A549 (cell line): ENCODE measurements around the gene ADAMTSL3.

Experiments used
- CHD2 ChIP-seq: fragments of 150-350 bp; IDR thresholded peaks from 2 replicates; pipeline ENCODE4 v1.6.1; 2014; ENCODE audit warnings: low read length; ENCODE audit not compliant: partially characterized antibody
- FOSL2 ChIP-seq, 2 experiments: fragments of 450-650 bp in 1 of 2; fragments of >200 bp in 1 of 2; sonication (Bioruptor Twin) in 1 of 2; formaldehyde crosslinking; IDR thresholded peaks; 2 replicates each; pipeline versions ENCODE4 v1.5.0 to v1.6.1; 2016 to 2020; ENCODE audit warnings: mild to moderate bottlenecking in 1 of 2, moderate library complexity in 1 of 2
- HOXB13 ChIP-seq: fragments of 250-450 bp; sonication (Bioruptor Pico); IDR thresholded peaks from 2 replicates; pipeline ENCODE4 v1.5.0; 2020; ENCODE audit warnings: low read depth, mild to moderate bottlenecking, moderate library complexity
- POLR2A ChIP-seq: IDR thresholded peaks from 2 replicates; pipeline ENCODE4 v1.6.1; 2012; ENCODE audit warnings: mild to moderate bottlenecking, low read length
- POLR2AphosphoS2 ChIP-seq: conservative IDR thresholded peaks from 2 replicates; pipeline ENCODE4 v1.6.1; 2012; ENCODE audit warnings: low read length, improper control_type of control experiment, inconsistent platforms
- RAD21 ChIP-seq, 2 experiments: fragments of >200 bp in 1 of 2; sonication (Bioruptor Twin) in 1 of 2; formaldehyde crosslinking in 1 of 2; IDR thresholded peaks in 1 of 2; conservative IDR thresholded peaks in 1 of 2; 2 replicates in 1 of 2; 3 replicates in 1 of 2; pipeline ENCODE4 v1.6.1; 2012 to 2018; ENCODE audit warnings: inconsistent platforms in 1 of 2
- RCOR1 ChIP-seq: fragments of 150-350 bp; IDR thresholded peaks from 2 replicates; pipeline ENCODE4 v1.6.1; 2014; ENCODE audit warnings: antibody characterized with exemption, low read length, low read depth
- SMC3 ChIP-seq: fragments of >200 bp; sonication (Bioruptor Twin); formaldehyde crosslinking; IDR thresholded peaks from 3 replicates; pipeline ENCODE4 v1.6.1; 2018; ENCODE audit warnings: inconsistent platforms
- TF ChIP-seq, protein P1 (sequence below): fragments of 200-600 bp; sonication (generic); IDR thresholded peaks from 2 replicates; pipeline ENCODE4 v1.6.1; 2016; ENCODE audit warnings: antibody characterized with exemption, mild to moderate bottlenecking, moderate library complexity
- TF ChIP-seq, protein P2 (sequence below): IDR thresholded peaks from 2 replicates; pipeline ENCODE4 v1.6.1; 2012
- TF ChIP-seq, protein P3 (sequence below): fragments of >200 bp; sonication (Bioruptor Twin); formaldehyde crosslinking; IDR thresholded peaks from 3 replicates; pipeline ENCODE4 v1.5.1; 2016
- TF ChIP-seq, protein P4 (sequence below): fragments of 150-350 bp; IDR thresholded peaks from 2 replicates; pipeline ENCODE4 v1.6.1; 2014; ENCODE audit warnings: low read depth, mild to moderate bottlenecking, low read length

DNA sequence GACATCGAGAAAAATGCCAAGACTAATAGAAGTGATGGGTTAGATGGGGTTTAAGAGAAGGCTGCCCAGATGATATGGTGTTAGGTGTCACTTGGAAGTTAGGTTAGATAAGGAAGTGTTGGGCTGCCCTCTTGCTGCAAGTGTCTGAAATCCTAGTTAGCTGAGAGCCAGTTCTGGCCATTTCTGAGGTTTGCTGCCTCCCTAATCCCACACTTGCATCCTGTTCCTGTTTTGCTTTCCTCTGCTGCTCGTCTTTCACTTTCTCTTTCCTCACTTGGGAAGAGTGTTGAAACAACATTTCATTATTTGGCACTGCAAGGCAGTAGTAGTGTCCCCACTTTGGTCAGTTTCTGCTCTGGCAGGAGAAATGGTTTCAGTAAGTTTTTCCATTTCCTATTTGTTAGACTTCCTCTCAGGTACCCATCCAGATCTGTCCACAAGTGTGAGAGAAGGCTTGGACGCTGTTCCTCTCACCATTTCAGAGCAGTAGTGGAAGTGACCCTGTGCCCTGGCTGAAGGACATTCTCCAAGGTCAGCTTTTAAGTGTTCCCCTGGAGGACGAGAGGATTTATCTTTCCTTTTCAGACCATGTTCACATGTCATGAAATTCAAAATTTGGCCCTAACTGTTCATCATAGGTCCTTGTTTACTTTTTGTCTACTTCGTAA is 93.3 kb downstream of the ADAMTSL3 start:
- no peak for TF ChIP-seq POLR2A
- TF ChIP-seq, protein P1, sequence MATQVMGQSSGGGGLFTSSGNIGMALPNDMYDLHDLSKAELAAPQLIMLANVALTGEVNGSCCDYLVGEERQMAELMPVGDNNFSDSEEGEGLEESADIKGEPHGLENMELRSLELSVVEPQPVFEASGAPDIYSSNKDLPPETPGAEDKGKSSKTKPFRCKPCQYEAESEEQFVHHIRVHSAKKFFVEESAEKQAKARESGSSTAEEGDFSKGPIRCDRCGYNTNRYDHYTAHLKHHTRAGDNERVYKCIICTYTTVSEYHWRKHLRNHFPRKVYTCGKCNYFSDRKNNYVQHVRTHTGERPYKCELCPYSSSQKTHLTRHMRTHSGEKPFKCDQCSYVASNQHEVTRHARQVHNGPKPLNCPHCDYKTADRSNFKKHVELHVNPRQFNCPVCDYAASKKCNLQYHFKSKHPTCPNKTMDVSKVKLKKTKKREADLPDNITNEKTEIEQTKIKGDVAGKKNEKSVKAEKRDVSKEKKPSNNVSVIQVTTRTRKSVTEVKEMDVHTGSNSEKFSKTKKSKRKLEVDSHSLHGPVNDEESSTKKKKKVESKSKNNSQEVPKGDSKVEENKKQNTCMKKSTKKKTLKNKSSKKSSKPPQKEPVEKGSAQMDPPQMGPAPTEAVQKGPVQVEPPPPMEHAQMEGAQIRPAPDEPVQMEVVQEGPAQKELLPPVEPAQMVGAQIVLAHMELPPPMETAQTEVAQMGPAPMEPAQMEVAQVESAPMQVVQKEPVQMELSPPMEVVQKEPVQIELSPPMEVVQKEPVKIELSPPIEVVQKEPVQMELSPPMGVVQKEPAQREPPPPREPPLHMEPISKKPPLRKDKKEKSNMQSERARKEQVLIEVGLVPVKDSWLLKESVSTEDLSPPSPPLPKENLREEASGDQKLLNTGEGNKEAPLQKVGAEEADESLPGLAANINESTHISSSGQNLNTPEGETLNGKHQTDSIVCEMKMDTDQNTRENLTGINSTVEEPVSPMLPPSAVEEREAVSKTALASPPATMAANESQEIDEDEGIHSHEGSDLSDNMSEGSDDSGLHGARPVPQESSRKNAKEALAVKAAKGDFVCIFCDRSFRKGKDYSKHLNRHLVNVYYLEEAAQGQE, result no peak
- TF ChIP-seq, protein P2, sequence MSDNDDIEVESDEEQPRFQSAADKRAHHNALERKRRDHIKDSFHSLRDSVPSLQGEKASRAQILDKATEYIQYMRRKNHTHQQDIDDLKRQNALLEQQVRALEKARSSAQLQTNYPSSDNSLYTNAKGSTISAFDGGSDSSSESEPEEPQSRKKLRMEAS, result no peak
- TF ChIP-seq, protein P3, sequence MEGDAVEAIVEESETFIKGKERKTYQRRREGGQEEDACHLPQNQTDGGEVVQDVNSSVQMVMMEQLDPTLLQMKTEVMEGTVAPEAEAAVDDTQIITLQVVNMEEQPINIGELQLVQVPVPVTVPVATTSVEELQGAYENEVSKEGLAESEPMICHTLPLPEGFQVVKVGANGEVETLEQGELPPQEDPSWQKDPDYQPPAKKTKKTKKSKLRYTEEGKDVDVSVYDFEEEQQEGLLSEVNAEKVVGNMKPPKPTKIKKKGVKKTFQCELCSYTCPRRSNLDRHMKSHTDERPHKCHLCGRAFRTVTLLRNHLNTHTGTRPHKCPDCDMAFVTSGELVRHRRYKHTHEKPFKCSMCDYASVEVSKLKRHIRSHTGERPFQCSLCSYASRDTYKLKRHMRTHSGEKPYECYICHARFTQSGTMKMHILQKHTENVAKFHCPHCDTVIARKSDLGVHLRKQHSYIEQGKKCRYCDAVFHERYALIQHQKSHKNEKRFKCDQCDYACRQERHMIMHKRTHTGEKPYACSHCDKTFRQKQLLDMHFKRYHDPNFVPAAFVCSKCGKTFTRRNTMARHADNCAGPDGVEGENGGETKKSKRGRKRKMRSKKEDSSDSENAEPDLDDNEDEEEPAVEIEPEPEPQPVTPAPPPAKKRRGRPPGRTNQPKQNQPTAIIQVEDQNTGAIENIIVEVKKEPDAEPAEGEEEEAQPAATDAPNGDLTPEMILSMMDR, result no peak
- TF ChIP-seq CHD2, result no peak
- no peak for TF ChIP-seq HOXB13 (CRISPR knock-in tag)
- TF ChIP-seq, protein P4, sequence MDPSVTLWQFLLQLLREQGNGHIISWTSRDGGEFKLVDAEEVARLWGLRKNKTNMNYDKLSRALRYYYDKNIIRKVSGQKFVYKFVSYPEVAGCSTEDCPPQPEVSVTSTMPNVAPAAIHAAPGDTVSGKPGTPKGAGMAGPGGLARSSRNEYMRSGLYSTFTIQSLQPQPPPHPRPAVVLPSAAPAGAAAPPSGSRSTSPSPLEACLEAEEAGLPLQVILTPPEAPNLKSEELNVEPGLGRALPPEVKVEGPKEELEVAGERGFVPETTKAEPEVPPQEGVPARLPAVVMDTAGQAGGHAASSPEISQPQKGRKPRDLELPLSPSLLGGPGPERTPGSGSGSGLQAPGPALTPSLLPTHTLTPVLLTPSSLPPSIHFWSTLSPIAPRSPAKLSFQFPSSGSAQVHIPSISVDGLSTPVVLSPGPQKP, result no peak
- no peak for TF ChIP-seq POLR2AphosphoS2
- TF ChIP-seq FOSL2 (IDR thresholded peaks at IDR 0.05), result no peak
- no peak for TF ChIP-seq FOSL2 (CRISPR knock-in tag; IDR thresholded peaks at IDR 0.05)
- no peak for TF ChIP-seq RCOR1
- peak; percentile 38 to 58; a peak in 4 of 5 replicates for TF ChIP-seq RAD21 (conservative IDR thresholded peaks at IDR 0.05 in 1 of 2, IDR thresholded peaks at IDR 0.05 in 1 of 2)
- no peak; the same call in 1 of the 3 replicates for TF ChIP-seq SMC3
